ENCODE data around the gene EXTL2.

GRCh38 chr1:100924212-100924611, 29.6 kb upstream of the EXTL2 start:
- TF ChIP-seq POLR2A (IDR thresholded peaks at IDR 0.05) (no peak), CTCF (IDR thresholded peaks at IDR 0.05) (no peak)

Data from right lobe of liver (tissue), 4 donors.